ENCODE results near the gene RPAP3. TPM values are rescaled to one million over a fixed set of nuclear protein-coding genes. Genes with fewer than 3 reads are reported as not detected.

Gene RPAP3
- total RNA-seq, 1 donor from 2014 or later: 24.2 TPM

- H3K4me3 ChIP-seq: no peak overlapping the region
- intact Hi-C loops (cut with micrococcal nuclease): loop anchor here (5.0 kb wide), 2 partner anchors 52 to 122 kb away; no protein-coding TSS in a partner anchor
- H3K27me3 ChIP-seq (ENCODE audit: low read depth): no peaks in the 10 kb centered on the region
- DNase-seq: peak; percentile 74
- H3K4me1 ChIP-seq: peaks cover 48% of the 10 kb centered on the region
- no peaks in the 10 kb centered on the region for H3K36me3 ChIP-seq
- no peaks in the 10 kb centered on the region for H3K9me3 ChIP-seq (replicated peaks)
- TF ChIP-seq CTCF (IDR thresholded peaks at IDR 0.05; ENCODE audit: borderline replicate concordance): peak; percentile 83
- peak overlapping the region; percentile 95 for H3K27ac ChIP-seq (replicated peaks)
Observed at GRCh38 chr12:47715393-47715876, 9.6 kb upstream of the RPAP3 start.

GRCh38 chr12:47714826-47715386 is 9.1 kb upstream of the RPAP3 start:
- peaks cover 48% of the 10 kb centered on the region for H3K4me1 ChIP-seq
- H3K9me3 ChIP-seq (replicated peaks): no peaks in the 10 kb centered on the region
- no peaks in the 10 kb centered on the region for H3K36me3 ChIP-seq
- intact Hi-C loops (cut with micrococcal nuclease): loop anchor here (5.0 kb wide), 2 partner anchors 52 to 122 kb away; no protein-coding TSS in a partner anchor
- no peaks in the 10 kb centered on the region for H3K27me3 ChIP-seq (ENCODE audit: low read depth)
- no peak for TF ChIP-seq CTCF (IDR thresholded peaks at IDR 0.05; ENCODE audit: borderline replicate concordance)
- H3K4me3 ChIP-seq: no peak overlapping the region
- no peak for DNase-seq
- peak overlapping the region; percentile 95 for H3K27ac ChIP-seq (replicated peaks)

GRCh38 chr12:47712171-47712570 is 6.3 kb upstream of the RPAP3 start:
- Histone ChIP-seq H3K9me3 (replicated peaks) (no peaks in the 10 kb centered on the region), H3K36me3 (no peaks in the 10 kb centered on the region), H3K4me1 (peaks cover 41% of the 10 kb centered on the region), H3K27ac (replicated peaks) (no peak overlapping the region), H3K4me3 (no peak overlapping the region), H3K27me3 (ENCODE audit: low read depth) (no peaks in the 10 kb centered on the region)
- intact Hi-C loops (cut with micrococcal nuclease): no loop called here
- no peak for DNase-seq
- TF ChIP-seq CTCF (IDR thresholded peaks at IDR 0.05; ENCODE audit: borderline replicate concordance): no peak

GRCh38 chr12:47711448-47711847 is 5.6 kb upstream of the RPAP3 start:
- no peak overlapping the region for H3K27ac ChIP-seq (replicated peaks)
- H3K4me1 ChIP-seq: peaks cover 41% of the 10 kb centered on the region
- intact Hi-C loops (cut with micrococcal nuclease): no loop called here
- H3K9me3 ChIP-seq (replicated peaks): no peaks in the 10 kb centered on the region
- DNase-seq: no peak
- no peaks in the 10 kb centered on the region for H3K36me3 ChIP-seq
- H3K4me3 ChIP-seq: no peak overlapping the region
- TF ChIP-seq CTCF (IDR thresholded peaks at IDR 0.05; ENCODE audit: borderline replicate concordance): no peak
- no peaks in the 10 kb centered on the region for H3K27me3 ChIP-seq (ENCODE audit: low read depth)

- no peak for DNase-seq
- H3K4me1 ChIP-seq: peaks cover 39% of the 10 kb centered on the region
- H3K27me3 ChIP-seq (ENCODE audit: low read depth): no peaks in the 10 kb centered on the region
- no peak overlapping the region for H3K27ac ChIP-seq (replicated peaks)
- H3K4me3 ChIP-seq: no peak overlapping the region
- no peaks in the 10 kb centered on the region for H3K9me3 ChIP-seq (replicated peaks)
- no peak for TF ChIP-seq CTCF (IDR thresholded peaks at IDR 0.05; ENCODE audit: borderline replicate concordance)
- no peaks in the 10 kb centered on the region for H3K36me3 ChIP-seq
- intact Hi-C loops (cut with micrococcal nuclease): no loop called here
Observed at GRCh38 chr12:47710278-47710677, 4.4 kb upstream of the RPAP3 start.
